Measurements from ENCODE around the gene NR3C1. TPM values are rescaled to one million over a fixed set of nuclear protein-coding genes. Genes with fewer than 3 reads are reported as not detected.

Gene NR3C1
- total and polyA plus RNA-seq, 2 of the 4 experiments (the other 2 are of a cell fraction) = 13.7 to 77.4 TPM

DNA sequence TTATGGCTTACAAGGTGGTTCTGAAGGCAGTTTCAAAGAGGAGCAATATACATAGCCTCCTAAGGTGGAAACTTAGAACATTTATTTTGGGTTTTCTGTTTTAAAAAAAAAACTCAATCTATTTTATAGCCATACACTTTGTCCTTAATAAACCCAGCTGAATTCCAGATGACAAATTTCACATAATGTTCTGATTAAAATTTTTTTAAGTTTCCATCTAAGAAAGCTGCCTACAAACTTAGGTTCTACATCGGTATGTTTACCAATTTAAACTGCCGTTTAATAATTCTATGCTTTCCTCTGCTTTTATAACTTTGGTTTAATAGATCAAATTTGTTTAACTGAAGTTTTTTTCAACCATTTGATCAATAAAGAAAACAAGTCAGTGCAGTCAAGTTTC lies 12.5 kb downstream of the NR3C1 start:
- Histone ChIP-seq H3K23ac (ENCODE audit: low read depth, low read length) (no peak overlapping the region), H3K27ac (ENCODE audit: insufficient read depth, low read length) (no peak overlapping the region), H2AK9ac (replicated peaks; ENCODE audit: low read depth, low read length, poor library complexity) (no peak overlapping the region), H3K9ac (ENCODE audit: low read depth, low read length) (no peak overlapping the region), H4K20me1 (ENCODE audit: insufficient read depth, low read length) (peaks cover 55% of the 10 kb centered on the region), H3K4me1 (ENCODE audit: control insufficient read depth, insufficient read depth, low read length) (peaks cover 7% of the 10 kb centered on the region; the same call in 1 of the 2 replicates), H2BK5ac (ENCODE audit: low read depth, low read length, poor library complexity, severe bottlenecking) (no peak overlapping the region), H3K9me3 (ENCODE audit: control insufficient read depth, insufficient read depth, low read length) (no peaks in the 10 kb centered on the region), H3K9me1 (ENCODE audit: insufficient read depth, low read length) (no peaks in the 10 kb centered on the region), H4K8ac (ENCODE audit: low read depth in 2 of 2, low read length in 2 of 2) (no peak overlapping the region), H4K5ac (ENCODE audit: low read depth, low read length) (no peak overlapping the region), H3K4me2 (ENCODE audit: low read depth, low read length) (no peak overlapping the region), H2BK20ac (ENCODE audit: low read depth, low read length) (no peak overlapping the region), H3K27me3 (ENCODE audit: control insufficient read depth, insufficient read depth, low read length) (no peaks in the 10 kb centered on the region), H3K18ac (ENCODE audit: low read depth, low read length) (no peak overlapping the region), H2BK15ac (ENCODE audit: low read depth, low read length) (no peak overlapping the region), H3K4me3 (ENCODE audit: insufficient read depth, low read depth, low read length) (no peak overlapping the region), H4K91ac (ENCODE audit: insufficient read depth, low read depth, low read length) (no peak overlapping the region), H3K14ac (replicated peaks; ENCODE audit: low read depth, low read length) (no peak overlapping the region), H3K36me3 (ENCODE audit: control insufficient read depth, insufficient read depth, low read length) (peaks cover 4% of the 10 kb centered on the region; the same call in 1 of the 2 replicates), H2AK5ac (ENCODE audit: low read depth, low read length) (no peak overlapping the region), H3K79me1 (ENCODE audit: low read depth in 1 of 2, low read length in 2 of 2) (peaks cover 4 to 36% of the 10 kb centered on the region in 2 experiments; a peak in 3 of 4 replicates), H3K56ac (ENCODE audit: extremely low read depth, insufficient read depth, low read length) (no peak overlapping the region), H2AFZ (replicated peaks; ENCODE audit: low read length, poor library complexity) (no peak overlapping the region), H2BK120ac (ENCODE audit: low read depth, low read length) (no peak overlapping the region), H3K4ac (ENCODE audit: low read depth, low read length) (no peak overlapping the region)
- ChIA-PET CTCF (interaction anchor here (0.5 to 0.7 kb wide), 4 partner anchors 178 to 1116 kb away, joined by 3 to 4 read pairs (median 3); no protein-coding TSS in a partner anchor), POLR2A (ENCODE audit: unreplicated experiment) (interaction anchor here (0.6 to 1.0 kb wide), 3 partner anchors 12 to 113 kb away, joined by 3 to 7 read pairs (median 3); no protein-coding TSS in a partner anchor)
- BruUV-seq (replicated peaks) = no TSS peak
- DNase-seq (no peak), ATAC-seq (ENCODE audit: low read depth) (no peak)
- in situ Hi-C loops (cut with MboI; ENCODE audit: low sequenced_read_pairs) (no loop called here), intact Hi-C loops (cut with micrococcal nuclease) (no loop called here), dilution Hi-C loops (cut with HindIII; ENCODE audit: low sequenced_read_pairs, unreplicated experiment) (no loop called here)
- TF ChIP-seq RCOR1 (IDR thresholded peaks at IDR 0.05; ENCODE audit: insufficient replicate concordance, low read length) = no peak
- TF ChIP-seq MAZ (IDR thresholded peaks at IDR 0.05; ENCODE audit: borderline replicate concordance, low read depth, low read length) = no peak
- no CpG with 5 or more reads among the region's 2 CpGs for WGBS, 2 experiments (ENCODE audit: extremely low coverage in 2 of 2, insufficient read length in 1 of 2)
